SK-N-SH (cell line): ENCODE data around the gene TTC38. TPM values are rescaled to one million over a fixed set of nuclear protein-coding genes. Genes with fewer than 3 reads are reported as not detected.

Source experiments
- CTCF ChIA-PET: fragments of 300-600, 350-600 bp; formaldehyde crosslinking; extraction: SDS; loops from one replicate; lab custom pipeline; 2021; lab: Yijun Ruan, JAX
- POLR2A ChIA-PET: fragments of 350-600 bp; sonication (Branson Sonifier 250); formaldehyde crosslinking; extraction: SDS; loops from one replicate; lab custom pipeline; 2020; ENCODE audit warnings: antibody characterized with exemption, inconsistent platforms; lab: Yijun Ruan, JAX
- DNase-seq: peaks from one replicate; pipeline ENCODE4 v3.0.0; 2012
- H2AFZ ChIP-seq: fragments of 200-600 bp; sonication (generic); 2 replicates; pipeline ENCODE4 v1.8.1; 2016; ENCODE audit warnings: antibody characterized with exemption, mild to moderate bottlenecking, low read depth
- H3F3A ChIP-seq: fragments of 200-600 bp; sonication (generic); replicated peaks from 2 replicates; pipeline ENCODE3; 2016; ENCODE audit warnings: antibody characterized with exemption, mild to moderate bottlenecking; ENCODE audit not compliant: insufficient read depth
- H3K27ac ChIP-seq, 2 experiments: fragments of 200-500 bp in 1 of 2; fragments of 200-600 bp in 1 of 2; sonication (Bioruptor generic) in 1 of 2; sonication (generic), shearing (Covaris generic) in 1 of 2; 2 replicates each; pipeline versions ENCODE4 v1.5.1 to v1.6.1; 2014 to 2016; ENCODE audit warnings: low read depth in 2 of 2, inconsistent platforms in 1 of 2, low read length in 1 of 2, mild to moderate bottlenecking in 1 of 2, mixed read lengths in 1 of 2
- H3K27me3 ChIP-seq: fragments of 200-600 bp; sonication (generic), shearing (Covaris generic); 2 replicates; pipeline ENCODE4 v1.6.1; 2016; ENCODE audit warnings: mixed run types; ENCODE audit not compliant: insufficient read depth
- H3K36me3 ChIP-seq, 2 experiments: fragments of 200-500 bp in 1 of 2; fragments of 200-600 bp in 1 of 2; sonication (Bioruptor generic) in 1 of 2; sonication (generic) in 1 of 2; replicated peaks in 1 of 2; 2 replicates each; pipeline versions ENCODE3 to v1.5.1; 2014 to 2016; ENCODE audit warnings: low read length in 1 of 2, mild to moderate bottlenecking in 1 of 2; ENCODE audit not compliant: insufficient read depth in 2 of 2, control insufficient read depth in 1 of 2
- H3K4me1 ChIP-seq, 2 experiments: fragments of 200-500 bp in 1 of 2; fragments of 200-600 bp in 1 of 2; sonication (Bioruptor generic) in 1 of 2; sonication (generic), shearing (Covaris generic) in 1 of 2; 2 replicates each; pipeline versions ENCODE4 v1.5.1 to v1.6.1; 2014 to 2016; ENCODE audit warnings: low read depth in 1 of 2, low read length in 1 of 2, mixed run types in 1 of 2; ENCODE audit not compliant: insufficient read depth in 2 of 2, control insufficient read depth in 1 of 2
- H3K4me2 ChIP-seq: fragments of 200-600 bp; sonication (generic), shearing (Covaris generic); 2 replicates; pipeline ENCODE4 v1.6.1; 2017; ENCODE audit warnings: mixed run types
- H3K4me3 ChIP-seq, 2 experiments: fragments of 200-500 bp in 1 of 2; fragments of 200-600 bp in 1 of 2; sonication (Bioruptor generic) in 1 of 2; sonication (generic), shearing (Covaris generic) in 1 of 2; 2 replicates each; pipeline versions ENCODE4 v1.5.1 to v1.8.1; 2014 to 2016; ENCODE audit warnings: low read depth in 2 of 2, inconsistent platforms in 1 of 2, low read length in 1 of 2, mild to moderate bottlenecking in 1 of 2, mixed read lengths in 1 of 2, moderate library complexity in 1 of 2
- H3K79me2 ChIP-seq: fragments of 200-600 bp; sonication (generic); 2 replicates; pipeline ENCODE4 v1.8.1; 2017; ENCODE audit warnings: mild to moderate bottlenecking; ENCODE audit not compliant: insufficient read depth
- H3K9ac ChIP-seq: fragments of 200-600 bp; sonication (generic); 2 replicates; pipeline ENCODE4 v1.6.1; 2017; ENCODE audit warnings: mixed run types
- H3K9me2 ChIP-seq: fragments of 200-600 bp; sonication (generic); 2 replicates; pipeline ENCODE4 v1.6.1; 2017; ENCODE audit warnings: mixed run types
- H3K9me3 ChIP-seq: fragments of 200-600 bp; sonication (generic); 2 replicates; pipeline ENCODE4 v1.6.1; 2017; ENCODE audit warnings: mixed run types, mild to moderate bottlenecking, moderate library complexity
- H4K20me1 ChIP-seq: fragments of 200-600 bp; sonication (generic); 2 replicates; pipeline ENCODE4 v1.6.1; 2017; ENCODE audit warnings: mild to moderate bottlenecking, mixed run types; ENCODE audit not compliant: insufficient read depth
- EP300 ChIP-seq, 2 experiments: IDR thresholded peaks; 2 replicates each; pipeline versions ENCODE4 v1.4.0 to v1.6.1; 2012; ENCODE audit warnings: borderline replicate concordance in 1 of 2, low read depth in 1 of 2, low read length in 1 of 2
- FOSL2 ChIP-seq: IDR thresholded peaks from 2 replicates; pipeline ENCODE4 v1.4.0; 2012; ENCODE audit warnings: low read depth, mild to moderate bottlenecking, moderate library complexity, borderline replicate concordance
- GABPA ChIP-seq: IDR thresholded peaks from 2 replicates; pipeline ENCODE4 v1.4.0; 2012; ENCODE audit warnings: low read depth, mild to moderate bottlenecking
- IRF3 ChIP-seq: fragments of 150-350 bp; IDR thresholded peaks from 2 replicates; pipeline ENCODE4 v1.6.1; 2016; ENCODE audit warnings: mild to moderate bottlenecking, low read depth, low read length
- JUND ChIP-seq: IDR thresholded peaks from 2 replicates; pipeline ENCODE4 v1.4.0; 2012
- MXI1 ChIP-seq: IDR thresholded peaks from 2 replicates; pipeline ENCODE4 v1.6.1; 2012; ENCODE audit warnings: mild to moderate bottlenecking, low read depth, low read length, improper control_type of control experiment
- POLR2AphosphoS5 ChIP-seq: IDR thresholded peaks from 2 replicates; pipeline ENCODE4 v1.6.1; 2012; ENCODE audit warnings: low read depth, low read length
- RAD21 ChIP-seq: IDR thresholded peaks from 2 replicates; pipeline ENCODE4 v1.6.1; 2012; ENCODE audit warnings: mild to moderate bottlenecking, low read length
- RCOR1 ChIP-seq: fragments of 150-350 bp; IDR thresholded peaks from 2 replicates; pipeline ENCODE4 v1.6.1; 2017; ENCODE audit warnings: antibody characterized with exemption, low read length
- RXRA ChIP-seq: IDR thresholded peaks from 2 replicates; pipeline ENCODE4 v1.4.0; 2012; ENCODE audit warnings: low read depth, mild to moderate bottlenecking, borderline replicate concordance
- TCF12 ChIP-seq: IDR thresholded peaks from 2 replicates; pipeline ENCODE4 v1.4.0; 2012
- TEAD4 ChIP-seq: IDR thresholded peaks from 2 replicates; pipeline ENCODE4 v1.4.0; 2012; ENCODE audit warnings: mild to moderate bottlenecking, borderline replicate concordance; ENCODE audit not compliant: insufficient read depth
- WGBS: methylation state at CpG from one replicate; pipeline ENCODE4 v1.1.6; 2017; ENCODE audit warnings: low lambda C conversion rate; 5-methylcytosine and 5-hydroxymethylcytosine counted together
- polyA plus RNA-seq, 3 experiments: library from polyadenylated mRNA; depleted of rRNA; stranded (reverse); fragments of >200 nt; gene quantifications; 2 replicates each; pipeline ENCODE4 v1.2.3, GENCODE V29; 2012

The TTC38 gene
- polyA plus RNA-seq, 1 of the 3 experiments (the other 2 are of a cell fraction): 24.0 TPM

- Histone ChIP-seq H3K27ac (peak overlapping the region in 1 of 2 experiments; percentile 85; a peak in 2 of 4 replicates), H3K27me3 (no peaks in the 10 kb centered on the region), H3K79me2 (no peaks in the 10 kb centered on the region), H2AFZ (no peak overlapping the region), H4K20me1 (no peaks in the 10 kb centered on the region), H3K9me3 (no peaks in the 10 kb centered on the region), H3F3A (no peaks in the 10 kb centered on the region), H3K9me2 (no peaks in the 10 kb centered on the region), H3K4me3 (no peak overlapping the region), H3K4me2 (no peak overlapping the region), H3K4me1 (peaks cover 5 to 54% of the 10 kb centered on the region in 2 experiments; a peak in 3 of 4 replicates), H3K9ac (no peak overlapping the region), H3K36me3 (peaks cover 0 to 21% of the 10 kb centered on the region in 2 experiments)
- DNase-seq: peak; percentile 55
- TF ChIP-seq RAD21 (no peak), POLR2AphosphoS5 (no peak)
- ChIA-PET POLR2A (no interaction called here), CTCF (interaction anchor here (1.5 to 3.9 kb wide), 2 partner anchors 11 to 116 kb away, joined by 3 to 15 read pairs; no protein-coding TSS in a partner anchor)
- 90% methylated on average over 15 of the region's 16 CpGs for WGBS
Measured at GRCh38 chr22:46238541-46238940, 29.3 kb upstream of the TTC38 start.

- DNase-seq: no peak
- TF ChIP-seq IRF3: no peak
- TF ChIP-seq RXRA: no peak
- TF ChIP-seq RCOR1: no peak
- no peak for TF ChIP-seq RAD21
- no peak for TF ChIP-seq TEAD4
- no peak for TF ChIP-seq MXI1
- TF ChIP-seq GABPA: no peak
- TF ChIP-seq EP300 (IDR thresholded peaks at IDR 0.05; ENCODE audit: borderline replicate concordance in 1 of 2, low read depth in 1 of 2, low read length in 1 of 2): no peak
- TF ChIP-seq FOSL2: no peak
- TF ChIP-seq JUND: no peak
- no peak for TF ChIP-seq TCF12
- Histone ChIP-seq H3K79me2 (no peaks in the 10 kb centered on the region), H3K27ac (peak overlapping the region in 1 of 2 experiments; percentile 99; a peak in 2 of 4 replicates), H3F3A (no peaks in the 10 kb centered on the region), H3K9me2 (no peaks in the 10 kb centered on the region), H3K9me3 (no peaks in the 10 kb centered on the region), H3K4me1 (peaks cover 0 to 63% of the 10 kb centered on the region in 2 experiments; a peak in 2 of 4 replicates), H3K4me2 (no peak overlapping the region), H3K4me3 (no peak overlapping the region), H2AFZ (no peak overlapping the region), H3K9ac (no peak overlapping the region), H3K27me3 (no peaks in the 10 kb centered on the region), H4K20me1 (no peaks in the 10 kb centered on the region), H3K36me3 (peaks cover 0 to 27% of the 10 kb centered on the region in 2 experiments)
- POLR2A ChIA-PET: no interaction called here
- WGBS: 95% methylated on average over 17 of the region's 20 CpGs
- CTCF ChIA-PET: interaction anchor here (3.9 kb wide), 1 partner anchor 117 kb away, joined by 15 read pairs; no protein-coding TSS in a partner anchor
Measured at GRCh38 chr22:46239261-46240048, 28.4 kb upstream of the TTC38 start.
